Measurements from ENCODE around the gene PPP1R8. TPM values are rescaled to one million over a fixed set of nuclear protein-coding genes. Genes with fewer than 3 reads are reported as not detected.

The PPP1R8 gene
- total RNA-seq, 1 experiment from 2014 or later: 51.1 TPM

GRCh38 chr1:27879374-27880082 lies 48.9 kb downstream of the PPP1R8 start:
- Mint-ChIP-seq H3K4me1 (ENCODE audit: insufficient read depth, unreplicated experiment) (peaks cover 9% of the 10 kb centered on the region), H3K4me3 (ENCODE audit: unreplicated experiment) (no peak overlapping the region), H3K27me3 (ENCODE audit: insufficient read depth, unreplicated experiment) (no peaks in the 10 kb centered on the region), H3K9me3 (ENCODE audit: unreplicated experiment) (no peaks in the 10 kb centered on the region), H3K27ac (ENCODE audit: low read depth, unreplicated experiment) (no peak overlapping the region), H3K36me3 (ENCODE audit: insufficient read depth, unreplicated experiment) (peaks cover 8% of the 10 kb centered on the region)
- no peak for TF ChIP-seq CTCF (IDR thresholded peaks at IDR 0.05; ENCODE audit: unreplicated experiment)
- no peak for DNase-seq (ENCODE audit: unreplicated experiment)
- intact Hi-C loops (cut with micrococcal nuclease): no loop called here
- CTCF ChIA-PET: interaction anchor here (0.6 to 0.7 kb wide), 3 partner anchors 21 to 203 kb away, joined by 3 to 6 read pairs (median 4); no protein-coding TSS in a partner anchor
- POLR2A ChIA-PET: no interaction called here
- BruUV-seq (replicated peaks): no TSS peak

GRCh38 chr1:27882543-27882903 lies 51.9 kb downstream of the PPP1R8 start:
- Mint-ChIP-seq H3K36me3 (ENCODE audit: insufficient read depth, unreplicated experiment) (peaks cover 10% of the 10 kb centered on the region), H3K4me3 (ENCODE audit: unreplicated experiment) (no peak overlapping the region), H3K9me3 (ENCODE audit: unreplicated experiment) (no peaks in the 10 kb centered on the region), H3K4me1 (ENCODE audit: insufficient read depth, unreplicated experiment) (no peaks in the 10 kb centered on the region), H3K27ac (ENCODE audit: low read depth, unreplicated experiment) (no peak overlapping the region), H3K27me3 (ENCODE audit: insufficient read depth, unreplicated experiment) (no peaks in the 10 kb centered on the region)
- BruUV-seq (replicated peaks): no TSS peak
- intact Hi-C loops (cut with micrococcal nuclease): no loop called here
- no peak for TF ChIP-seq CTCF (IDR thresholded peaks at IDR 0.05; ENCODE audit: unreplicated experiment)
- ChIA-PET CTCF (interaction anchor here (0.6 kb wide), 1 partner anchor 100 kb away, joined by 3 read pairs; no protein-coding TSS in a partner anchor), POLR2A (interaction anchor here (0.7 kb wide), 1 partner anchor 59 kb away, joined by 3 read pairs; no protein-coding TSS in a partner anchor)
- DNase-seq (ENCODE audit: unreplicated experiment): no peak

- H3K4me3 Mint-ChIP-seq (ENCODE audit: unreplicated experiment): no peak overlapping the region
- no peaks in the 10 kb centered on the region for H3K27me3 Mint-ChIP-seq (ENCODE audit: insufficient read depth, unreplicated experiment)
- no TSS peak for BruUV-seq (replicated peaks)
- H3K9me3 Mint-ChIP-seq (ENCODE audit: unreplicated experiment): no peaks in the 10 kb centered on the region
- H3K27ac Mint-ChIP-seq (ENCODE audit: low read depth, unreplicated experiment): no peak overlapping the region
- ChIA-PET POLR2A (interaction anchor here (0.5 to 1.5 kb wide), 2 partner anchors 26 to 60 kb away, joined by 3 read pairs; no protein-coding TSS in a partner anchor), CTCF (interaction anchor here (0.6 kb wide), 1 partner anchor 1917 kb away, joined by 3 read pairs; no protein-coding TSS in a partner anchor)
- H3K36me3 Mint-ChIP-seq (ENCODE audit: insufficient read depth, unreplicated experiment): peaks cover 10% of the 10 kb centered on the region
- H3K4me1 Mint-ChIP-seq (ENCODE audit: insufficient read depth, unreplicated experiment): no peaks in the 10 kb centered on the region
- no peak for TF ChIP-seq CTCF (IDR thresholded peaks at IDR 0.05; ENCODE audit: unreplicated experiment)
- intact Hi-C loops (cut with micrococcal nuclease): no loop called here
- no peak for DNase-seq (ENCODE audit: unreplicated experiment)
These were observed 53.0 kb downstream of the PPP1R8 start for GRCh38 chr1:27883536-27883935.

- intact Hi-C loops (cut with micrococcal nuclease): no loop called here
- no peaks in the 10 kb centered on the region for H3K27me3 Mint-ChIP-seq (ENCODE audit: insufficient read depth, unreplicated experiment)
- H3K36me3 Mint-ChIP-seq (ENCODE audit: insufficient read depth, unreplicated experiment): peaks cover 10% of the 10 kb centered on the region
- ChIA-PET CTCF (no interaction called here), POLR2A (interaction anchor here (0.5 to 1.5 kb wide), 2 partner anchors 26 to 59 kb away, joined by 3 read pairs; no protein-coding TSS in a partner anchor)
- H3K4me3 Mint-ChIP-seq (ENCODE audit: unreplicated experiment): no peak overlapping the region
- DNase-seq (ENCODE audit: unreplicated experiment): no peak
- H3K4me1 Mint-ChIP-seq (ENCODE audit: insufficient read depth, unreplicated experiment): no peaks in the 10 kb centered on the region
- no peak for TF ChIP-seq CTCF (IDR thresholded peaks at IDR 0.05; ENCODE audit: unreplicated experiment)
- H3K9me3 Mint-ChIP-seq (ENCODE audit: unreplicated experiment): no peaks in the 10 kb centered on the region
- H3K27ac Mint-ChIP-seq (ENCODE audit: low read depth, unreplicated experiment): no peak overlapping the region
- BruUV-seq (replicated peaks): no TSS peak
These were observed 53.7 kb downstream of the PPP1R8 start for GRCh38 chr1:27884006-27884954.
